H1 (cell line): ENCODE measurements around the gene MAP3K10. TPM values are rescaled to one million over a fixed set of nuclear protein-coding genes. Genes with fewer than 3 reads are reported as not detected.

Source experiments
- CTCF ChIA-PET: fragments of 300-600 bp; sonication (Branson Sonifier 250); formaldehyde crosslinking; loops from one replicate; lab custom pipeline; 2021; ENCODE audit not compliant: partially characterized antibody; lab: Charles Lee
- POLR2A ChIA-PET: fragments of 300-600 bp; sonication (Branson Sonifier 250); formaldehyde crosslinking; loops from one replicate; lab custom pipeline; 2021; ENCODE audit warnings: inconsistent platforms; ENCODE audit not compliant: partially characterized antibody; lab: Charles Lee
- DNase-seq, 2 experiments: peaks; one replicate each; pipeline versions ENCODE4 v3.0.0 to v3.0.0-alpha.2; 2010 to 2022; ENCODE audit warnings: low spot score in 2 of 2, low read depth in 1 of 2, mixed read lengths in 1 of 2
- FAIRE-seq: peaks from 2 replicates; lab custom pipeline; 2011; peaks lifted over from hg19 to GRCh38; lab: Jason Lieb, UNC
- H2AFZ ChIP-seq: 2 replicates; pipeline ENCODE4 v1.8.1; 2012; ENCODE audit warnings: low read length, inconsistent platforms
- H2AK5ac ChIP-seq: 2 replicates; pipeline ENCODE4 v1.6.1; 2013; ENCODE audit warnings: low read depth, low read length
- H2BK120ac ChIP-seq: replicated peaks from 2 replicates; pipeline ENCODE3; 2013; ENCODE audit warnings: low read depth, low read length, inconsistent platforms
- H2BK12ac ChIP-seq: 2 replicates; pipeline ENCODE4 v1.6.1; 2013; ENCODE audit warnings: low read depth, low read length
- H2BK15ac ChIP-seq: 2 replicates; pipeline ENCODE4 v1.6.1; 2013; ENCODE audit warnings: low read length
- H2BK20ac ChIP-seq: 2 replicates; pipeline ENCODE4 v1.6.1; 2013; ENCODE audit warnings: low read length
- H2BK5ac ChIP-seq: 2 replicates; pipeline ENCODE4 v1.6.1; 2013; ENCODE audit warnings: low read depth, low read length
- H3K14ac ChIP-seq: 2 replicates; pipeline ENCODE4 v1.6.1; 2013; ENCODE audit warnings: inconsistent platforms; ENCODE audit not compliant: insufficient read length
- H3K18ac ChIP-seq: 2 replicates; pipeline ENCODE4 v1.6.1; 2013; ENCODE audit warnings: low read length; ENCODE audit errors: extremely low read depth
- H3K23ac ChIP-seq: 2 replicates; pipeline ENCODE4 v1.6.1; 2013; ENCODE audit warnings: inconsistent platforms; ENCODE audit not compliant: insufficient read length
- H3K23me2 ChIP-seq: 2 replicates; pipeline ENCODE4 v1.6.1; 2013; ENCODE audit warnings: low read depth, low read length
- H3K27ac ChIP-seq: 2 replicates; pipeline ENCODE4 v1.6.1; 2011; ENCODE audit warnings: low read depth, low read length, inconsistent platforms
- H3K27me3 ChIP-seq, 4 experiments: replicated peaks in 1 of 4; 1 replicate in 1 of 4; 2 replicates in 3 of 4; pipeline versions ENCODE4 v1.6.1 to v1.8.1; 2011 to 2013; ENCODE audit warnings: low read length in 3 of 4, mild to moderate bottlenecking in 3 of 4, inconsistent platforms in 2 of 4, mixed read lengths in 2 of 4, moderate library complexity in 1 of 4; ENCODE audit not compliant: control insufficient read depth in 3 of 4, insufficient read depth in 3 of 4; ENCODE audit errors: extremely low read depth in 1 of 4
- H3K36me3 ChIP-seq, 4 experiments: 2 replicates each; pipeline versions ENCODE4 v1.6.1 to v1.8.1; 2011 to 2013; ENCODE audit warnings: mild to moderate bottlenecking in 4 of 4, low read length in 3 of 4, moderate library complexity in 2 of 4, control low read depth in 1 of 4, inconsistent platforms in 1 of 4; ENCODE audit not compliant: insufficient read depth in 4 of 4, control insufficient read depth in 2 of 4
- H3K4ac ChIP-seq: replicated peaks from 2 replicates; pipeline ENCODE3; 2013; ENCODE audit warnings: low read length, low read depth, mixed read lengths, inconsistent platforms; ENCODE audit not compliant: insufficient read length
- H3K4me1 ChIP-seq, 4 experiments: replicated peaks in 1 of 4; 1 replicate in 1 of 4; 2 replicates in 3 of 4; pipeline versions ENCODE4 v1.6.1 to v1.8.1; 2011 to 2013; ENCODE audit warnings: low read length in 3 of 4, inconsistent platforms in 2 of 4, mixed read lengths in 1 of 4; ENCODE audit not compliant: insufficient read depth in 4 of 4, control insufficient read depth in 3 of 4
- H3K4me2 ChIP-seq, 2 experiments: 2 replicates each; pipeline versions ENCODE4 v1.6.1 to v1.8.1; 2011 to 2013; ENCODE audit warnings: low read depth in 2 of 2, low read length in 2 of 2, control low read depth in 1 of 2, inconsistent platforms in 1 of 2, mild to moderate bottlenecking in 1 of 2; ENCODE audit not compliant: insufficient read depth in 1 of 2
- H3K4me3 ChIP-seq, 4 experiments: fragments of 200-600, 300-600 bp in 1 of 4; sonication (generic), shearing (Covaris generic), sonication (Bioruptor Twin) in 1 of 4; 2 replicates each; pipeline versions ENCODE4 v1.5.1 to v1.8.1; 2011 to 2016; ENCODE audit warnings: low read length in 4 of 4, low read depth in 3 of 4, control low read depth in 2 of 4, inconsistent platforms in 2 of 4, mild to moderate bottlenecking in 2 of 4, mixed read lengths in 1 of 4, moderate library complexity in 1 of 4; ENCODE audit not compliant: insufficient read depth in 2 of 4; ENCODE audit errors: extremely low read depth in 1 of 4
- H3K56ac ChIP-seq: replicated peaks from 2 replicates; pipeline ENCODE3; 2013; ENCODE audit warnings: low read depth, mild to moderate bottlenecking, mixed read lengths, low read length, inconsistent platforms; ENCODE audit not compliant: insufficient read length
- H3K79me1 ChIP-seq: 2 replicates; pipeline ENCODE4 v1.6.1; 2013; ENCODE audit warnings: low read depth, low read length, control low read depth
- H3K79me2 ChIP-seq, 2 experiments: 2 replicates each; pipeline versions ENCODE4 v1.6.1 to v1.8.1; 2012 to 2013; ENCODE audit warnings: low read length in 2 of 2, mild to moderate bottlenecking in 2 of 2, inconsistent platforms in 1 of 2; ENCODE audit not compliant: insufficient read depth in 2 of 2, control insufficient read depth in 1 of 2
- H3K9ac ChIP-seq, 4 experiments: replicated peaks in 1 of 4; 1 replicate in 1 of 4; 2 replicates in 3 of 4; pipeline versions ENCODE4 v1.6.1 to v1.8.1; 2011 to 2013; ENCODE audit warnings: low read depth in 3 of 4, low read length in 3 of 4, control low read depth in 2 of 4, mild to moderate bottlenecking in 2 of 4, moderate library complexity in 2 of 4, inconsistent platforms in 1 of 4; ENCODE audit errors: extremely low read depth in 1 of 4
- H3K9me3 ChIP-seq, 2 experiments: 2 replicates each; pipeline versions ENCODE4 v1.6.1 to v1.8.1; 2012 to 2013; ENCODE audit warnings: mild to moderate bottlenecking in 2 of 2, moderate library complexity in 2 of 2, control low read depth in 1 of 2, inconsistent platforms in 1 of 2, low read depth in 1 of 2, low read length in 1 of 2, mixed read lengths in 1 of 2; ENCODE audit not compliant: insufficient read depth in 2 of 2
- H4K20me1 ChIP-seq, 2 experiments: replicated peaks in 1 of 2; 2 replicates each; pipeline versions ENCODE3 to v1.8.1; 2011 to 2013; ENCODE audit warnings: inconsistent platforms in 2 of 2, low read length in 2 of 2, mild to moderate bottlenecking in 1 of 2; ENCODE audit not compliant: insufficient read depth in 2 of 2, control insufficient read depth in 1 of 2
- H4K5ac ChIP-seq: 2 replicates; pipeline ENCODE4 v1.6.1; 2013; ENCODE audit warnings: low read length, low read depth, mixed read lengths, inconsistent platforms; ENCODE audit not compliant: insufficient read length
- H4K8ac ChIP-seq: 2 replicates; pipeline ENCODE4 v1.8.0; 2013; ENCODE audit warnings: mild to moderate bottlenecking, moderate library complexity, low read length, inconsistent platforms; ENCODE audit not compliant: insufficient read depth; ENCODE audit errors: extremely low read depth
- H4K91ac ChIP-seq: replicated peaks from 2 replicates; pipeline ENCODE3; 2013; ENCODE audit warnings: low read length, mixed read lengths, inconsistent platforms; ENCODE audit not compliant: insufficient read length
- KDM1A ChIP-seq: fragments of 200-600, 300-600 bp; sonication (generic); IDR thresholded peaks from 2 replicates; pipeline ENCODE4 v1.7.1; 2016; ENCODE audit warnings: mild to moderate bottlenecking, low read length, borderline replicate concordance
- WGBS, 2 experiments: shearing (Covaris generic) in 1 of 2; methylation state at CpG; one replicate each; pipeline versions ENCODE4 v1.1.6 to v1.1.7; 2013 to 2015; ENCODE audit warnings: low lambda C conversion rate in 2 of 2, mixed read lengths in 2 of 2, inconsistent platforms in 1 of 2, low coverage in 1 of 2, missing lambda C conversion rate in 1 of 2; ENCODE audit not compliant: insufficient replicate concordance in 2 of 2, insufficient coverage in 1 of 2, insufficient read length in 1 of 2; ENCODE audit errors: extremely low coverage in 1 of 2, missing lambda C conversion rate in 1 of 2; 5-methylcytosine and 5-hydroxymethylcytosine counted together
- polyA plus RNA-seq, 7 experiments: library from polyadenylated mRNA; depleted of rRNA in 3 of 7; stranded (reverse) in 5 of 7; unstranded in 2 of 7; fragments of >200 nt in 5 of 7; fragments of 200-250 nt in 2 of 7; gene quantifications; 1 replicate in 5 of 7; 2 replicates in 1 of 7; 4 replicates in 1 of 7; pipeline versions ENCODE4 v1.2.1 to v1.2.3, GENCODE V29; 2011 to 2013; ENCODE audit warnings: missing spikeins in 2 of 7, mixed read lengths in 2 of 7
- total RNA-seq: library from RNA; stranded (reverse); fragmentation: NEBNext Ultra II Directional; extraction: Animal tissue kit (Norgen Biotek cat#: 25700); gene quantifications from 2 replicates; pipeline ENCODE4 v1.2.1, GENCODE V29; 2021
- TF ChIP-seq, protein P1 (sequence below), 3 experiments: IDR thresholded peaks; 1 replicate in 2 of 3; 2 replicates in 1 of 3; pipeline versions ENCODE4 v1.5.1 to v1.6.1; 2011; ENCODE audit warnings: low read length in 3 of 3, mild to moderate bottlenecking in 3 of 3, inconsistent platforms in 2 of 3, low read depth in 1 of 3, moderate library complexity in 1 of 3; ENCODE audit not compliant: insufficient read depth in 1 of 3; ENCODE audit errors: control extremely low read depth in 1 of 3

Gene MAP3K10
- total and polyA plus RNA-seq, 2 of the 8 experiments (the other 6 are each of a cell fraction or from before 2014, with no cell fraction given) = 4.9 to 15.9 TPM

DNA sequence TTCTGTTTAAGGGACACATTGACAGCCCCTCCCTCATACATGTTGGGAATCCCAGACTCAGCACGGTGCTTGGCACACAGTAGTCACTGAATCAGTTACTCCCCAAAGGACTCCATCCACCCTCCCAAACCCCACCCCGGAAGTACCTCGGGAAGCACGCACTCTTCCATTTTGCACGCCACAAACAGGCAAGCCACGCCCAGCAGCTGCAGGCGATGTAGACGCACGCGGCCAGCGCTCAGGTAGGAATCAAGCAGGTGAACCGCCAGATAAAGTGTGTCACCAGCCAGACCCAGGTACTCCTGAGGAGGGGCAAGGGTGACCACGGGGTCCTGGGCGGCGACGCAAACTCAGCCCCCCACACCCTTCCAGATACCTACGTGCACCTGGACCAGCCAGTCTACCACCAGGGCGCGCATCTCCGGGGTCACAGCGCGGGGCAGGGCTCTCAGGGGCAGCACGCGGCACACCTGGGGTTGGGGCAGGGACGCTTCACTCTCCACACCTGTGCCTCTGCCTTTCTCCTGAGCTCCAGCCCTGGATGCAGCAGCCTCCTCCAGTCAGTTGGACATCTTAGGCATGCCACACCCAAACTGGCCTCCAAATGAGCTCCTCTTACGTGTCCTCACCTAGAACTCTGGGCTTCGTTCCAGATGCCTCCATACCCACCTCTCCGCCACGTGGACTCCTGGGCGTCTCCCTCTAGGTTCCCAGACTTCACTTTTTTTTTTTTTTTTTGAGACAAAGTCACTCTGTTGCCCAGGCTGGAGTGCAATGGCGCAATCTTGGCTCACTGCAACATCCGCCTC is 33.3 kb downstream of the MAP3K10 start:
- Histone ChIP-seq H2AK5ac (no peak overlapping the region), H2BK20ac (no peak overlapping the region), H3K27ac (no peak overlapping the region), H4K5ac (no peak overlapping the region), H3K79me2 (no peaks in the 10 kb centered on the region), H3K9me3 (peaks cover 0 to 5% of the 10 kb centered on the region in 2 experiments; a peak in 1 of 4 replicates), H3K23me2 (peaks cover 5% of the 10 kb centered on the region), H4K8ac (no peak overlapping the region), H3K4me2 (no peak overlapping the region), H3K4me3 (no peak overlapping the region), H3K36me3 (no peaks in the 10 kb centered on the region), H4K91ac (no peak overlapping the region), H3K4ac (no peak overlapping the region), H4K20me1 (no peaks in the 10 kb centered on the region), H3K56ac (no peak overlapping the region), H3K4me1 (peaks cover 0 to 4% (median 3%) of the 10 kb centered on the region in 4 experiments; a peak in 5 of 7 replicates), H2BK5ac (no peak overlapping the region)
- 90% methylated on average over 32 of the region's 32 CpGs; no CpG with 5 or more reads in 1 of the 2 experiments for WGBS, 2 experiments
- DNase-seq = no peak
- FAIRE-seq = no peak
- CTCF ChIA-PET = interaction anchor here (0.6 to 2.1 kb wide), 4 partner anchors 14 to 755 kb away, joined by 3 to 11 read pairs (median 6); no protein-coding TSS in a partner anchor
- TF ChIP-seq, protein P1, sequence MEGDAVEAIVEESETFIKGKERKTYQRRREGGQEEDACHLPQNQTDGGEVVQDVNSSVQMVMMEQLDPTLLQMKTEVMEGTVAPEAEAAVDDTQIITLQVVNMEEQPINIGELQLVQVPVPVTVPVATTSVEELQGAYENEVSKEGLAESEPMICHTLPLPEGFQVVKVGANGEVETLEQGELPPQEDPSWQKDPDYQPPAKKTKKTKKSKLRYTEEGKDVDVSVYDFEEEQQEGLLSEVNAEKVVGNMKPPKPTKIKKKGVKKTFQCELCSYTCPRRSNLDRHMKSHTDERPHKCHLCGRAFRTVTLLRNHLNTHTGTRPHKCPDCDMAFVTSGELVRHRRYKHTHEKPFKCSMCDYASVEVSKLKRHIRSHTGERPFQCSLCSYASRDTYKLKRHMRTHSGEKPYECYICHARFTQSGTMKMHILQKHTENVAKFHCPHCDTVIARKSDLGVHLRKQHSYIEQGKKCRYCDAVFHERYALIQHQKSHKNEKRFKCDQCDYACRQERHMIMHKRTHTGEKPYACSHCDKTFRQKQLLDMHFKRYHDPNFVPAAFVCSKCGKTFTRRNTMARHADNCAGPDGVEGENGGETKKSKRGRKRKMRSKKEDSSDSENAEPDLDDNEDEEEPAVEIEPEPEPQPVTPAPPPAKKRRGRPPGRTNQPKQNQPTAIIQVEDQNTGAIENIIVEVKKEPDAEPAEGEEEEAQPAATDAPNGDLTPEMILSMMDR (IDR thresholded peaks at IDR 0.05; ENCODE audit: control extremely low read depth in 1 of 3, insufficient read depth in 1 of 3, low read depth in 1 of 3, low read length in 3 of 3) = peak in 1 of 3 experiments; percentile 13; a peak in 1 of 4 replicates
- no peak for TF ChIP-seq KDM1A
- TF ChIP-seq, all 59 proteins: peak for 1
- Histone ChIP-seq H3K18ac (no peak overlapping the region), H3K27me3 (peaks cover 2 to 30% (median 13%) of the 10 kb centered on the region in 4 experiments; a peak in 6 of 7 replicates), H3K9ac (no peak overlapping the region), H3K23ac (no peak overlapping the region), H2BK15ac (no peak overlapping the region), H2BK12ac (no peak overlapping the region), H3K14ac (no peak overlapping the region), H2AFZ (no peak overlapping the region), H3K79me1 (no peaks in the 10 kb centered on the region), H2BK120ac (no peak overlapping the region)
- POLR2A ChIA-PET = interaction anchor here (1.2 to 1.5 kb wide), 2 partner anchors 8 to 12 kb away, joined by 3 read pairs; no protein-coding TSS in a partner anchor
